ENCODE results near the gene OR2F1.

GRCh38 chr7:143936087-143937009 lies 18.3 kb upstream of the OR2F1 start:
- no peak for TF ChIP-seq CTCF (IDR thresholded peaks at IDR 0.05)
- no peak for TF ChIP-seq SIN3A (IDR thresholded peaks at IDR 0.05; ENCODE audit: borderline replicate concordance, insufficient read depth, low read depth, low read length)

Data from Panc1 (cell line).